T-helper 2 cell treated with Interferon-gamma antibody and Interleukin-4, amounts not matched to agents 100 ng/mL and 5 ng/mL, for 36 hours (primary cell): Measurements from ENCODE around the gene XYLB. TPM values are rescaled to one million over a fixed set of nuclear protein-coding genes. Genes with fewer than 3 reads are reported as not detected.

Experiments
- intact Hi-C: fragments of 100-400 bp; cut with micrococcal nuclease; formaldehyde crosslinking; loops from one replicate; pipeline ENCODE4 v1.15.1; 2023
- total RNA-seq: library from RNA; stranded (reverse); gene quantifications from 2 replicates; pipeline ENCODE4 v1.2.3, GENCODE V29; 2022

Gene XYLB
- total RNA-seq, 1 donor from 2014 or later: 9.3 TPM

DNA sequence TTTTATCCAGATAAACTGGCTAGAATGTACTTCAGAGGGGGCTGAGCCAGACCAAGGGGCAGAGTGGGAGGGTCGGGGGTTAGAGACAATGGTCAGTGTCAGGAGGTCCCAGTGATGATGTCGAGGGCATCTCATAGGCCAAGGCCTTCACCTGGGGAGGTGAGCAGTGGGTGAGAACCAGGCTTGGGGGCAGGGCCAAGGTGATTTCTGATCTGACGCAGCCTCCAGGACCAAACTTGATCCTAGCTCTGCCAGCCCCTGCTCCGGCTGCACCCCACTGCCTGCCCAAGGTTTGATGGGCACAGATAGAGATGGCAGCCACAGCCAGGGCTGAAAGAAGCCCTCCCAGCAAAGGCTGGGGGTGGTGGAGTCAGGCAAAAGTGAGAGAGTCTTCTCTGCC, 14.9 kb downstream of the XYLB start:
- intact Hi-C loops: no loop called here

DNA sequence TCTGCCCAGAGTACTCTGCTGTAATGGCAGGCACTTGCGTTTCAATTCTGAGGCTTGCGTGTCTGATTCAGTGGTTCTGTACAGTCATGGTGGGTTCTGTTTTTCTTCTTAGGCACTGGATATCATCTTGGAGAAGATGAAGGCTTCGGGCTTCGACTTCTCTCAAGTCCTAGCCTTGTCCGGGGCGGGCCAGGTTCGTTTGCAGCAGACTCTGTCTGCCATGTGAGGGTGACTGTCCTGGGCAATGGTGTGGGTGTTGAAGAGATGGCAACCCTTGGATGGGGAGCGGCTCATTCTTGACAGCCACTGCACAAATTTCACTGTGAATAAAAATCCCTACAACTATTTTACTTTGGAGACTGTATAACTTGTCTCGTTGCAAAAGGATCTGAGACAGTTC, 16.2 kb downstream of the XYLB start:
- intact Hi-C loops: no loop called here

- intact Hi-C loops: no loop called here
Measured at GRCh38 chr3:38364721-38365400, 18.3 kb downstream of the XYLB start.

DNA sequence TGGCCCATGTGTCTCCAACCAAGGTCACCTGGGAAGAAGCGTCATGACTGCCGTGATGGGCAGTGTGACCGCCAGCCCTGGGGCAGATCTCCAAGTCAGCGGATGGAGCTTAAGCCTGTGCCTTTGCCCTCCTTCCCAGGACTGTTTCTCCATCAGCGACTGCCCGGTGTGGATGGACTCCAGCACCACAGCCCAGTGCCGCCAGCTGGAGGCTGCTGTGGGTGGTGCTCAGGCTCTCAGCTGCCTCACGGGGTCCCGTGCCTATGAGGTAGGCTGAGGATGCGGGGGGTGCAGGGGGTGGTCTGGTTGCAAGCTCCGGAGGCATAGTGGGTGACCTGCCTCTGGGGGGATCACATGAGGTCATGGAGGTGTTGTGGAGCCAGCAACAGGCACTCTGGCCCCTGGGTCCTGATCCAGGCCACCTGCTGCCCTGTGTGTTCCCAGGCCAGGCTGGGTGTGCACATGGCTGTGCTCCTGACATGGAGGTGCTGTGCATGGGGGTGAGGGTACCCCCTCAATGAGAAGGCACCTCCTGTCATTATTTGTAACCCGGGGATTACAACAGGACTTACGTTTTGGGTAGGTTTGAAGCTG, 19.0 kb downstream of the XYLB start:
- intact Hi-C loops: no loop called here

DNA sequence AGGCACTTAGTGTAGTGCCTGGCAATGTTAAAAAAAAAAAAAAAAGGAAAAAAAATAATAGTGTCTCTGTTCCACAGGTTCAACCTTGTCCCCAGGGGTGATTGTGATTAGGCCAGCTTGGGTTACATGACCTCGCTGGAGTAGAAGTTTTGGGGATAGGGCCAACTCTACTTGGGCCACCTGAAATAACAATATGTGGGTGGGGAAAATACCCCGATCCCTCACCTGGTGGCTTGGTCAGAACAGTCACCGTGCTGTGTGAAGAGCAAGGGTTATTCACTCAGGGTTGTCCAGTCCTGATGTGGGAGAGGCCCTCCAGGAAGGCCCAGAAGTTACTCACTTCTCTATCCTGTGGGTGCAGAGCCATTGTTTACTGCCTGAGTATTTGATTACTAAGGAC, 19.5 kb downstream of the XYLB start:
- intact Hi-C loops: no loop called here

- intact Hi-C loops: no loop called here
Measured at GRCh38 chr3:38367779-38368178, 21.2 kb downstream of the XYLB start.

GRCh38 chr3:38368238-38368637, 21.7 kb downstream of the XYLB start:
- intact Hi-C loops: no loop called here

- intact Hi-C loops: no loop called here
Measured at GRCh38 chr3:38369186-38369585, 22.6 kb downstream of the XYLB start.

- intact Hi-C loops: loop anchor here (10.0 kb wide), 1 partner anchor 55 kb away; no protein-coding TSS in a partner anchor
Measured at GRCh38 chr3:38370149-38370548, 23.6 kb downstream of the XYLB start.

DNA sequence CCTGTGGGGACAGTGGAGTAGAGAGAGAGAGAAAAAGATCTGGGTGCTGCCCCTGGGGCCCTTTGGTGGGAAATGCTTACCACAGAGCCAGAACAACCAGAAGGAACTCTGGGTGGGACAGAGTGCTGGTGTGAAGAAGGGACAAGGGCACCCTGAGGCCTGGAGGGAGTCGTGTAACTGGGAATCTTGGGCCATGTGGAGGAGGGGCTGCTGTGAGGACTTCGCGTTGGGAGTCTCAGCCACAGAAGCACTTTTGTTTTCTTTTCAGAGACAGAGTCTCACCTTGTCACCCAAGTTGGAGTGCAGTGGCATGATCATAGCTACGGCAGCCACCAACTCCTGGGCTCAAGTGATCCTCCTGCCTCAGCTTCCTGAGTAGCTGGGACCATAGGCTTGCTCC, 24.3 kb downstream of the XYLB start:
- intact Hi-C loops: loop anchor here (10.0 kb wide), 1 partner anchor 54 kb away; no protein-coding TSS in a partner anchor

DNA sequence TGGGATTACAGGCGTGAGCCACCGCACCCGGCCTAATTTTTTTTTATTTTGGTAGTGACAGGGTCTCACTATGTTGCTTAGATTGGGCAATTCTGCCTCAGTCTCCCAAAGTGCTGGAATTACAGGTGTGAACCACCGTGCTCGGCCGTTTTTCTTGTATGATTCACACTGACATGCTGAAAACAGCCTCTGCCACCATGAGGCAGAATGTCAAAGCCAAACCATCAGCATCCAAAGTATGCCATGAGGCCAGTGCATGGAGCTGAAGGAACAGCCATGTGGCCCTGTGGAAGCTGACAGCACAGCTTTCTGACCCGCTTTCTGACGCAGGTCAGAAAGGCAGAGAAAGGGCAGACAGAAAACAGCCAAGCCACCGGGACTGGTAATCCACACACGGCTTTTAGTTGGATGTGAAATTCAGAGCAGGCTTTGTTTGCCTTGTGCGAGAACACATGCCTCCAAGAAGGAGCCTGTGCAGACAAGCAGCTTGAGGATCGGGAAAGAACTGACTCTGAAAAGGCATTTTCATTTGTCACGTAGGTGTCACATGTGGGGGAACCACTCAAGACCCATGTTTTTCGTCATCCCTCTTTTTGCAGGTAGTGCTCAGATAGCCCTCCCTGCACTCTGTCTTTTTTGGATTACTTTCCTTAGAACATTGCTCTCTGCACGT, 25.1 kb downstream of the XYLB start:
- intact Hi-C loops: loop anchor here (10.0 kb wide), 1 partner anchor 53 kb away; no protein-coding TSS in a partner anchor

- intact Hi-C loops: loop anchor here (10.0 kb wide), 1 partner anchor 53 kb away; no protein-coding TSS in a partner anchor
Measured at GRCh38 chr3:38372214-38372601, 25.6 kb downstream of the XYLB start.

- intact Hi-C loops: loop anchor here (10.0 kb wide), 1 partner anchor 51 kb away; no protein-coding TSS in a partner anchor
Measured at GRCh38 chr3:38374221-38374620, 27.6 kb downstream of the XYLB start.

DNA sequence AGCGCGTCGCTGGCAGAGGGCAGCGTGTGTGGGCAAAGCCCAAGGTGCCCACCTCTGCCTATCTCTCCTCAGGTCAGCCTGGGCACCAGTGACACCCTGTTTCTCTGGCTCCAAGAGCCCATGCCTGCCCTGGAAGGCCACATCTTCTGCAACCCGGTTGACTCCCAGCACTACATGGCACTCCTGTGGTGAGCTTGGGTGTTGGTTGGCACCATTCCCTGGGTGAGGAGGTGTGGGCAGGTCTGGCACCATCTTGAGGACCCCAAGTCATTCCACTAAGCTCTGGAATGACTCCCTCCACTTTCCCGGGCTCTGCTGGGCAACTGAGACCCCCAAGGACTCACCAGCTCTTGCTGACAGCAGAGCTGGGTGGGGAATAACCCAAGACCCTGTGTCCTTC, 28.5 kb downstream of the XYLB start:
- intact Hi-C loops: loop anchor here (10.0 kb wide), 1 partner anchor 50 kb away; no protein-coding TSS in a partner anchor

GRCh38 chr3:38375488-38376097, 29.0 kb downstream of the XYLB start:
- intact Hi-C loops: loop anchor here (10.0 kb wide), 1 partner anchor 49 kb away; no protein-coding TSS in a partner anchor

DNA sequence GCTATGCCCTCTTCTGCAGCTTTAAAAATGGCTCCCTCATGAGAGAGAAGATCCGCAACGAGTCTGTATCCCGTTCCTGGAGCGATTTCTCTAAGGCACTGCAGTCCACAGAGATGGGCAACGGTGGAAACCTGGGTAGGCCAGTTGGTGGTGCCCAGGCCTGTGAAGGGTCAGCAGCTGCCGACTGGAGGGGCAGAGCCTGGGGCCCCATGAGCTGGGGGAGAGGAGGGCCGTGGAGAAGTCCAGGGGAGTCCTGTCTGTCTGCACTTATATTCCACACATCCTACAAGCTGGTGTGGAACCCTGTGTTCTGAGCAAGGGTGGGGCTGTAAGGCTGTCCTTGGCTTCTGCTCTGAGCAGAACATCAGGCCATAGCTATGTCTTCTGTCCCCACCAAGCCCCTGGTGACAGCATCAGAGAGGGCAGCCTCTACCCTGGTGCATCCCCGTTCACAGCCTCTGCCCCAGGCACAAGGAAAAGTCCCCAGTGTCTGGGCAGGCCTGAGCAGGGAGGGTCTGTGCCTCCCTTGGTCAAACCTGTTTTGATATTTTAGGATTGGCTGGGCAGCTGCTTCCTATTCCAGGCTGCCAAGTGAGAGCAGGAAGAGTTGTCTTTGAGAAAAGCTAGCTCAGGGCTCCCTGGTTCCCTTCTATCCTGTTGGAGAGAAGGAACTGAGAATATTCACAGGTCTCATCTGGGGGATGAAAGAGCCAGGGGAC, 29.7 kb downstream of the XYLB start:
- intact Hi-C loops: loop anchor here (10.0 kb wide), 1 partner anchor 49 kb away; no protein-coding TSS in a partner anchor

GRCh38 chr3:38379201-38379770, 32.7 kb downstream of the XYLB start:
- intact Hi-C loops: loop anchor here (10.0 kb wide), 1 partner anchor 46 kb away; no protein-coding TSS in a partner anchor

GRCh38 chr3:38382506-38383080, 36.0 kb downstream of the XYLB start:
- intact Hi-C loops: no loop called here

- intact Hi-C loops: no loop called here
Measured at GRCh38 chr3:38383156-38383875, 36.7 kb downstream of the XYLB start.
